GM04503 (cell line): ENCODE results near the gene FAM3A.
"Not testable (repeated sequence)": the region's sequence is repeated elsewhere in the genome, so short reads cannot be mapped to it uniquely, and the experiment has no call there.

Source experiments
- DNase-seq: peaks from one replicate; pipeline ENCODE4 v3.0.0-alpha.2; 2012; ENCODE audit warnings: low read depth

Gene FAM3A

GRCh38 chrX:154502989-154503388 is 13.0 kb downstream of the FAM3A start:
- DNase-seq, result no peak

- no peak for DNase-seq
These were observed 13.9 kb downstream of the FAM3A start for GRCh38 chrX:154502098-154502497.

DNA sequence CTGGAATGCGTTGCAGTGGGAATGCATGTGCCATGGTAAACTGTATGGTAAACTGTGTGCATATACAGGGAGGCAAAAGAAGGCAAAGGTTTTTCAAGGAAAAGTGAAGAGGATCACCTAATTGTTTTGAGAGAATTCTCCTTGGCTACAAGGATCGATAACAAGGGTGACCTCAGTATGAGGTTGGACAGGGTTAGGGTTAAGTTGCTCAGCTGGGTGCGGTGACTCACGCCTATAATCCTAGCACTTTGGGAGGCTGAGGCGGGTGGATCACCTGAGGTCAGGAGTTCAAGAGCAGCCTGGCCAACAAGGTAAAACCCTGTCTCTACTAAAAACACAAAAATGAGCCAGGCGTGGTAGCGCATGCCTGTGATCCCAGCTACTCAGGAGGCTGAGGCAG is 14.6 kb downstream of the FAM3A start:
- DNase-seq, result not testable (repeated sequence)

- not testable (repeated sequence) for DNase-seq
These were observed 19.4 kb downstream of the FAM3A start for GRCh38 chrX:154496591-154497137.

GRCh38 chrX:154495472-154495922 is 20.5 kb downstream of the FAM3A start:
- no peak for DNase-seq

GRCh38 chrX:154494715-154495114 is 21.3 kb downstream of the FAM3A start:
- DNase-seq, result no peak

DNA sequence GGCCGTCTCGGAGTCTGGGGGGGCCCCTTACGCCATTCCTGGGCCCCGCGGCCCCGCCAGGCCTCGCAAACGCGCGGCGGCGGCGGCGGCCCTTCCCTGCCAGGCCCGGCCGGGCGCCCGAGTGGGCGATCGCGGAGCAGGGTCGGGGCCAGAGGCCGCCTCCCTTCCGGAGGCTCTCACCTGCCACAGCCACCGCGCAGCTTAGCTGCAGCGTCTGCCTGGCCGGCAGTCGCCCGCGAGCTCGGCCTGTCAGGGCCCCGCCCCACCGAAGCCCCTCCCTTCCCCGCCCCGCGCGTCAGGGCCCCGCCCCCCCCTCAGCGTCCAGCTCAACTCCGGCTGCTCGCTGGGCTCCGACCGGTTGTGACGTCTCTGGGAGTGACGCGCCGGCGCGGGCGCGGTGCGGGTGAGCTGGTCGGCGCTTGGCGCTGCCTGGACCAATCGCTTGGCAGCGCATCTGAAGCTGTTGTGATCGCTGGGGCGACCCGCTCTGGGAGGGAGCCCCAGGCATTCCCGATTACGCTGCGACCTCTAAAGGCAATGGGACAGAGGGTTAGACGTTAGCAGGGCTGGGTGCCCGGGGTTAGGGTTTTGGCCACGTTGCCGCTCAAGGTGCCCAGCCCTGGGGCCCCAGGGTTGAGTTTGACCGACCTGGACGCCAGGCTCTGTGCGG is 25.5 kb downstream of the FAM3A start, which contains the start of gene SLC10A3:
TSS of gene SLC10A3 (minus strand) at position 216 of the 670 bp plus-strand sequence. CDS start 1,689 bp downstream, outside the sequence.
- peak; percentile 53 for DNase-seq

GRCh38 chrX:154490021-154490413 is 26.0 kb downstream of the FAM3A start:
- no peak for DNase-seq

GRCh38 chrX:154489182-154489581 is 26.9 kb downstream of the FAM3A start:
- DNase-seq, result no peak

DNA sequence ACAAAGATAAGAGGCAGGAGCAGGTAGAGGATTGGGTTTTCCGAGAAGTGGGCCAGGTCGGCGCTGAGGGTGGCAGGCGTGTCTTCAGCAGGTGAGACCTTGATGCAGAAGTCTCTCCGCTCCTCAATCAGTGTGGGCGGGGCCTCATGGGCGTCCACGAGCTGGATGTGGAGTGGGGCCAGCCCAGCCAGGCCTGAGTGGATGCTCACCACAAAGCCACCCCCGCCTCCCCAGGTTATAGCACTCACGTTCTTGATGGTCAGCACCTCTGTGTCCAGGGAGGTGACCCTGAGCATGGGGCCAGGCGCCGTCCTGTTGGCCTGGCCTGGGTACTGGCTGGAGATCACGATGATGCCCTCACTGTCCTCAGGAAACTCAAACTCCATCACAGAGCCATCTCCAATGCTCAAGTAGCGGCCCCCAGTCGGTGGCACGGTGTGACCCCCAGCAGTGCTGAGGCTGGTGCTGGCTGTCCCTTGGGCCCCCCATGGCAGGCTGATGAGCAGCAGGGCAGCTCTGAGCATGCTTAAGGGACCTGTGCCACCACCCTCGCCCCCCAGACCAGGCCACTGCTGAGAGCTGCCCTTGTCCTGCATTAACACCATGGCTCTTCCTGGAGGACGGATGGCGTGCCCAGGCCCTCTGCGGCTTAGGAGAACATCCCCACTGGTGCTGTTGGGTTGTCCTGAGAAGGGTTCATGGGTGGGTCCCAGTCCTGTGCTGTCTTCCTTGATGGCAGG is 27.5 kb downstream of the FAM3A start:
- DNase-seq, result no peak

DNA sequence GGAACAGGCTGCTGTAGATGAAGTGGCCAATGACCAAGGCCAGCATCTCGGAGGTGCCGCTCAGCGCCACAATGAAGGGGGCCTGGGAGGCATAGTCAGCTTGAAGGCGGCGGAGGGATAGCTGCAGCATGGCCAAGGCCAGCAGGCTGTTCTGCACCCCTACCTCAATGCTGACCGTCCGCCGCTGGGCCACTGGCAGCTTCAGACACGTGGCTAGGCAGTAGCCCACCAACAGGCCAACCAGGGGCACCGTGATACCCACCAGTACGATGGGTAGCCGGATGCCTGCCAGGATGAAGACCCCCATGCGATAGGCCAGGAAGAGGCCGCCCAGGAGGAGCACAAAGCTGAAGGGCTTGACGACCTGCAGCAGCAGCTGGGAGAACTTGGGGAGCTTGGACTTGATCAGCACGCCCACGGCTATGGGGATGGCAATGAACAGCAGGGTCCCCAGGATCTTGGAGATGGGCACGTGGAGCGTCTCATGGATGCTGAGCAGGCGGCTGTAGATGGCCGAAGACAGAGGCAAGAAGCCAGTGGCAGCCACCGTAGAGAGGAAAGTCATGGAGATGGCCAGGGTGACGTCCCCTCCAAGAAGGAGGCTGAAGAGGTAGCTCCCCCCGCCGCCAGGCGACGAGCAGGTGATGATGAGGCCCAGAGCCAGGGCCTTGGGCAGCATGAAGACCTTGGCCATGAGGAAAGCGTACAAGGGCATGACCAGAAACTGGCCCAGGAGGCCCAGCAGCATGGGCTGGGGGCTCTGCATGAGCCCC is 28.3 kb downstream of the FAM3A start:
- no peak for DNase-seq

DNA sequence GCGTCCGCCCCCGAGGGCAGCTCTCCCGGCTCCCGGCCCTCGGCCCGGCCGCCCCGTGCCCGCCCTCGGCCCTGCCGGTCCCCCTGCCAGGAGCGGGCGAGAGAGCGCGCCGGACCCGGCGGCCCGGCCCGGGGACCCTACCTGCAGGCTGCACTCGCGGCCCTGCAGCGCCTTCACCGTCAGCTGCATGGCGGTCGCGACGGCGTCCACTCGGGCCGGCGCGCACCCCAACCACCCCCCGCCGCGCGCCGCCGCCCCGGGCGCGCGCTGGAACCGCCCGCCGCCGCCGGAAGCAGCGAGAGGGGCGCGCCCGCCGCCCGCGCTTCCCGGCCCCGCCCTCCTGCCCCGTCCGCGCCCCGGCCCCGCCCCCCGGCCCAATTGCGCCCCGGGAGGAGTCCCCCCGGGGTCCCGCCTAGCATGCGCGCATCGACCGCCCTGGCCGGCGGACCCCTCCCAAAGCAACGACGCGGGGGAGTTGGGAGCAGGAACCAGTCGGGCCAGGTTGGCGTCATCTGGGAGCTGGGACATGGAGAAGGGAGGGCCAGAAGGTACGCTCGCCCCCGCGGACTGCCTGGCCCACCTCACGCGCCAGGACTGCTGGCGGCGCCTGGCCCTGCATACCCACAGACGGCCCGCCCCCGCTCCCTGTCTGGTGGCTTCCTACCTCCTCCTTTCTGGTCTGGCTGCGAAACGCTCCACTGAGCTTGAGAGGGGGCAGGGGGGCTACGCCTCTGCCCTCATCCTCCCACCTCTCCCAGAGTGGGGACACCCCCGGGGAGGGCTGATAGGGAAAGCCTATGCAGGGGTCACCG is 29.4 kb downstream of the FAM3A start, which contains the start of gene UBL4A:
TSS of gene UBL4A (minus strand) at position 220 of the 812 bp plus-strand sequence. CDS start at position 189, 31 bp downstream.
- DNase-seq, result no peak

DNA sequence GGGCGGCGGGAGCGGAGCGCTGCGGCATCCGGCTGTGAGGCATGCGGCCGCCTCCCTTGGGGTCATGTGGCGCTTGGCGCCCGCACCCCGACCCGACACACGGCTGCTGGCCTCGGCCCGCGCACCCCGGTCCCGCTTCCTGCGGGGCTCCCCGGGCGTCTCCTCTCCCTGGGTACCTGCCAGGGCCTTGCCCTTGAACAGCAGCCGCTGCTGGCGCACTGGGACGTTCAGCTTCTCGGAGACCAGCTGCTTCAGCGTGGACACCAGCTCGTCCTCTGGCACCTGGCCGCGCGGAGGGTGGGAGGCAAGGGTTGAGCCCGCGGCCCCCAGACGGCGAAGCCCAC is 30.0 kb downstream of the FAM3A start:
- no peak for DNase-seq

DNA sequence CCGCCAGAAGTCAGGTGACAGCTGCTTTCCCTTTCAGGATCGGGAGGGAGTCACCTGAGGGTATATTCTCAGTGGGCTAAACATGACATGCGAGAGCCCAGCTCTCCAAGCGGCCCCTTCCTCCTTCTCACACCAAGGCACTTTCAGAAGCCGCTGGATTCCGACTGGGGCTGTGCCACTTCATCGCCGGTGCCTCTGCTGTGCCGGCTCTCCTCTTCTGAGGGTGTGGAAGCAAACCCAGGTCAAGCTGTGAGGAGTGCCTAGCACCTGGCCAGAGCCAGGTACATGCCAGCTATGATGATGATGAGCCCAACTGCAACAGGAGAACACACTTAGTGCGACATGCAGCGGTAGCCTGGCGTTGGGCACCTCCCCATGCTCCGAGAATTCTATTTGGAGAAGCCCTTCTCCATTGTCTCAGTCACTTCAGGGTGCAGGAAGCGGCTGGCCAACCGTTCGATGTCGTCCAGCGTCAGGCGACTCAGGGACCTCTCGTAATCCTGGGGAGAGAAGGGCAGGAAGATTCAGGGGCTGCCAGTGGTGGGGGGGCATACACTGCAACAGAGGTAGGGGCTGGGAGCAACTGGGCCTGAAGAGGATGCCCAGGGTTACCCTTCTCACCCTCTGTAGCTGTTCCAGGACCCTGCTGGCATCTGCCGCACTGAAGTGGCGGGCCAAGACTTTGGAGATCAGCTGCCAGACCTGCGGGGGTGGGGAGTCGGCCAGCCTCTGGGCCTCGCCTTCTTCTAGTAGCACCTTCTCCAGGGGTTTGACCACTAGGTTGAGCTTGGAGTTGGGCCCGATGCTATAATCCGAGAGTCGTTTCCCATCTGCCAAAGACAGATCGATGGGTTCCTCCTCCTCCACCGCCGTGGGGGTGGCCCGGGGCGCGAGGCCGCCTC is 30.6 kb downstream of the FAM3A start:
- no peak for DNase-seq

DNA sequence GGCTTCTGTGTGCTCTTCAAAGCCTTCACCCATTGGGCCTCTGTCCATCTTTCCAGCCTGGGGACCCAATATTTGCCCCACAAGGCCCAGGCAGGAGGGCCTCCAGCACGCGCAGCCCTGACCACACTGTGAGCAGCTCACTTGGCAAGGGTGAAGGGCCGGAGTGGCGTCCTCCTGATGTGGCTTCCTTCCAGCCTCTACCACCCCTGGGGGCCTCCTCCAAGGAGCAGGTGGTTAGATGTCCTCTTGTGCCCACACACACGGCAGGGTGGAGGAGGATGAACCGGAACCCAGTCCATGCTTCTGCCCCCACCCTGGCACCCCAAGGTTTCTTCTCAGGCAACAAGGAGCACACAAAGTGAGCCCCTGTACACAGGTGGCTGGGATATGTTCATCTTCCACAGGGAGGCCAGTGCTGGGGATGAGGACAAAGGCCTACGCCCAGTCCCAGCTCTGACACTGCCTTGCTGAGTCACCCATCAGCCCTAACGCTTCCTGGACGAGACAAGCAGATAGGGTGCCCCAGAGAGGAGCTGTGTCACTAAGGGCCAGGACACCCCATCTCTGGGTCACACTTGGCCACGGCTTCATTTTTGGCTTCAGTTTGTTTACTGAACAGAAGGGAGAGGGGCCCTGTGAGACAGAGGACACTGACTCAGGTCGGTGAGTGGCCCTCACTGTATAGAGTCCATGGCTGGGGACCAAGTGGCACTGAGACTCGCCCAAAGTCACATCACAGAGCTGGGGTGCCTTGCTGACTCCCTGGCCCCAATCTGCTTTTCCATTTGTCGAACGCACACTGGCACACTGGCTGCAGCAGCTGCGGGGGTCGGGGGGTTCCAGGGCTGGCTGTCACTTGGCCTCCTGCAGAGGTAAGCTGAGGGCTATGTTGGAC is 31.5 kb downstream of the FAM3A start:
- DNase-seq, result no peak

DNA sequence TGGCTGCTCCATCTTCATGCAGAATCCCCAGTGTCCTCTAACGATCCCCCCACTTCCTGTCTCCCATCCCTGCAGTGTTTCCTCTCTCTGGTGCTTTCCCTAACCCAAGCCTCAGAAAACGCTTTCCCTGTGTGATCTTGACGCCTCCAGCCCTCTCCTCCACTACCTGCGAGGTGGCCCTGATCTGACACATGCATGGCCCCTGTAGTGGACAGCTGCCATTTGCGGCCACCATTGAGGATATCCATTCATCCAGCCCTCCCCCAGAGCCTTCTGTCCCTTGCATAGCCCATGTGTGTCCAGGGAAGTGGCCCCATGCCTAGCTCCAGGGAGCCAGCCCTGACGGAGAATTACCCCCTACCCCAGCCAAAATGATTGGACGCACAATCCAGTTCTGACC is 32.7 kb downstream of the FAM3A start:
- no peak for DNase-seq

GRCh38 chrX:154482786-154483185 is 33.2 kb downstream of the FAM3A start:
- DNase-seq, result no peak

GRCh38 chrX:154481911-154482601 is 34.0 kb downstream of the FAM3A start:
- DNase-seq, result no peak

DNA sequence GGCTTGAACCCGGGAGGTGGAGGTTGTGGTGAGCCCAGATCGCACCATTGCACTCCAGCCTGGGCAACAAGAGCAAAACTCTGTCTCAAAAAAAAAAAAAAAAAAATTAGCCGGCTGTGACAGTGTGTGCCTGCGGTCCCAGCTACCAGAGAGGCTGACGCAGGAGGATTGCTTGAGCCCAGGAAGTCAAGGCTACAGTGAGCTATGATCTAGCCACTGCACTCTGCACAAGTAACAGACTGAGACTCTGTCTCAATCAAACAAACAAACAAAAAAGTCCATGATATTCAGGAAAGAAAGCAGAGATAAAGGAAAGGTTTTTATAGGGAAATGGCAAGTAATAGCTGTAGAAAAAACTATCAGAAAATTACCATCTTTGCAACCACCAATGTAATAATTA is 34.8 kb downstream of the FAM3A start:
- no peak for DNase-seq
